Measurements from ENCODE around the gene PICK1. TPM values are rescaled to one million over a fixed set of nuclear protein-coding genes. Genes with fewer than 3 reads are reported as not detected.
A peak's percentile ranks its signal among the peaks of the same experiment; 100 is the strongest.

Gene PICK1
- total and polyA plus RNA-seq, 2 of the 8 experiments (the other 6 are each of a cell fraction or from before 2014, with no cell fraction given), result 20.4 to 22.9 TPM

DNA sequence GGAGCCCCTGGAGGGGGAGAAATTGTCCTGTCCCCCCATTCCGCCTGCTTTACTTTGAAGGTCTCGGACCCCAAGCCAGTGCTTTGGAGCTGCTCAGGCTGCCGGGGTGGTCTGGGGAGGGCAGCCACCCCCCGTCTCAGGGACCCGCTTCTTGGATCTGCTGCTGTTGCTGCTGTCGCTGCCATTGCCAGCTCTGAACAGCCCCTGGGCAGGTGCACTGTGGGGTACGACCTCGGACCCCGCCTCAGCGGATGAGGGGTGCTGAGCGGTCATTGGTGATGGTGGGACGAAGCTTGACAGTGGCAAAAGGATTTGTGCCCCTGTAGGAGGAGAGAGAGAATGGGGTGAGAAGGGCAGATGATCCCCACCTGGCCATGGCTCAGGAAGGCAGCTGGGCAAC, 27.9 kb downstream of the PICK1 start:
- no peak overlapping the region for H3K18ac ChIP-seq (ENCODE audit: extremely low read depth, low read length)
- peak overlapping the region; percentile 74 for H4K91ac ChIP-seq (replicated peaks; ENCODE audit: insufficient read length, low read length)
- no peak for FAIRE-seq
- H3K79me2 ChIP-seq (ENCODE audit: control insufficient read depth in 1 of 2, insufficient read depth in 2 of 2, low read length in 2 of 2), result no peaks in the 10 kb centered on the region
- H3K56ac ChIP-seq (replicated peaks; ENCODE audit: insufficient read length, low read depth, low read length), result no peak overlapping the region
- no peak overlapping the region for H2BK120ac ChIP-seq (replicated peaks; ENCODE audit: low read depth, low read length)
- H3K4me1 ChIP-seq (replicated peaks in 1 of 4; ENCODE audit: control insufficient read depth in 3 of 4, insufficient read depth in 4 of 4, low read length in 3 of 4), result peaks cover 0 to 36% (median 26%) of the 10 kb centered on the region in 4 experiments; a peak in 6 of 7 replicates
- no peak overlapping the region for H2BK5ac ChIP-seq (ENCODE audit: low read depth, low read length)
- no peak for TF ChIP-seq BACH1 (IDR thresholded peaks at IDR 0.05; ENCODE audit: low read length)
- TF ChIP-seq SRF (IDR thresholded peaks at IDR 0.05; ENCODE audit: low read depth, low read length), result no peak
- no peak for TF ChIP-seq RAD21 (IDR thresholded peaks at IDR 0.05 in 1 of 2, conservative IDR thresholded peaks at IDR 0.05 in 1 of 2; ENCODE audit: low read depth in 2 of 2, low read length in 2 of 2)
- no peak for TF ChIP-seq TBP (IDR thresholded peaks at IDR 0.05; ENCODE audit: low read depth, low read length)
- TF ChIP-seq FOSL1 (IDR thresholded peaks at IDR 0.05; ENCODE audit: insufficient read depth, low read depth, low read length), result no peak
- TF ChIP-seq BRCA1 (IDR thresholded peaks at IDR 0.05; ENCODE audit: low read depth, low read length), result no peak
- TF ChIP-seq CREB1 (IDR thresholded peaks at IDR 0.05), result no peak
- peaks cover 7 to 37% (median 28%) of the 10 kb centered on the region in 4 experiments for H3K27me3 ChIP-seq (replicated peaks in 1 of 4; ENCODE audit: control insufficient read depth in 3 of 4, extremely low read depth in 1 of 4, insufficient read depth in 3 of 4, low read length in 3 of 4)
- WGBS, 2 experiments (ENCODE audit: extremely low coverage in 1 of 2, insufficient coverage in 1 of 2, insufficient read length in 1 of 2, insufficient replicate concordance in 2 of 2, low coverage in 1 of 2, low lambda C conversion rate in 2 of 2, missing lambda C conversion rate in 1 of 2), result 94% methylated on average over 12 of the region's 12 CpGs; no CpG with 5 or more reads in 1 of the 2 experiments
- no peak overlapping the region for H3K4ac ChIP-seq (replicated peaks; ENCODE audit: insufficient read length, low read depth, low read length)
- H4K8ac ChIP-seq (ENCODE audit: extremely low read depth, insufficient read depth, low read length), result no peak overlapping the region
- H3K27ac ChIP-seq (ENCODE audit: low read depth, low read length), result no peak overlapping the region
- H3K9ac ChIP-seq (replicated peaks in 1 of 4; ENCODE audit: extremely low read depth in 1 of 4, low read depth in 3 of 4, low read length in 3 of 4), result no peak overlapping the region
- no peak overlapping the region for H3K4me3 ChIP-seq (ENCODE audit: extremely low read depth in 1 of 4, insufficient read depth in 2 of 4, low read depth in 3 of 4, low read length in 4 of 4)
- peaks cover 6% of the 10 kb centered on the region for H3K23me2 ChIP-seq (ENCODE audit: low read depth, low read length)
- H2AK5ac ChIP-seq (ENCODE audit: low read depth, low read length), result no peak overlapping the region
- H3K36me3 ChIP-seq (ENCODE audit: control insufficient read depth in 2 of 4, insufficient read depth in 4 of 4, low read length in 3 of 4), result no peaks in the 10 kb centered on the region
- no peaks in the 10 kb centered on the region for H3K79me1 ChIP-seq (ENCODE audit: low read depth, low read length)
- ChIA-PET POLR2A (ENCODE audit: partially characterized antibody) (interaction anchor here (1.1 to 1.5 kb wide), 2 partner anchors 11 kb away, joined by 3 read pairs; no protein-coding TSS in a partner anchor), CTCF (ENCODE audit: partially characterized antibody) (interaction anchor here (0.7 to 4.8 kb wide), 9 partner anchors 11 to 33 kb away, joined by 3 to 64 read pairs (median 8); no protein-coding TSS in a partner anchor)
- H4K5ac ChIP-seq (ENCODE audit: insufficient read length, low read depth, low read length), result no peak overlapping the region
- peaks cover 0 to 2% of the 10 kb centered on the region in 2 experiments for H4K20me1 ChIP-seq (replicated peaks in 1 of 2; ENCODE audit: control insufficient read depth in 1 of 2, insufficient read depth in 2 of 2, low read length in 2 of 2)
- no peak overlapping the region for H2BK12ac ChIP-seq (ENCODE audit: low read depth, low read length)
- H2BK20ac ChIP-seq (ENCODE audit: low read length), result peak overlapping the region; percentile 75; the same call in 1 of the 2 replicates
- DNase-seq (ENCODE audit: low read depth in 1 of 2, low spot score in 2 of 2), result no peak
- H3K9me3 ChIP-seq (ENCODE audit: insufficient read depth in 2 of 2, low read depth in 1 of 2, low read length in 1 of 2), result no peaks in the 10 kb centered on the region
- H2AFZ ChIP-seq (ENCODE audit: low read length), result no peak overlapping the region
- no peak overlapping the region for H3K14ac ChIP-seq (ENCODE audit: insufficient read length)
- H3K4me2 ChIP-seq (ENCODE audit: insufficient read depth in 1 of 2, low read depth in 2 of 2, low read length in 2 of 2), result no peak overlapping the region
- H2BK15ac ChIP-seq (ENCODE audit: low read length), result no peak overlapping the region
- H3K23ac ChIP-seq (ENCODE audit: insufficient read length), result no peak overlapping the region
